GM19468 (cell line): ENCODE data around the gene MPC1.
A peak's percentile ranks its signal among the peaks of the same experiment; 100 is the strongest.
"Not testable (repeated sequence)": the region's sequence is repeated elsewhere in the genome, so short reads cannot be mapped to it uniquely, and the experiment has no call there.

ENCODE experiments used
- ATAC-seq: cut with Tn5 transposase; IDR thresholded peaks from one replicate; pipeline ENCODE4 v1.9.1; 2021; ENCODE audit warnings: mild to moderate bottlenecking, moderate library complexity, moderate number of reproducible peaks; ENCODE audit not compliant: unreplicated experiment; ENCODE audit errors: extremely low read depth

The MPC1 gene

GRCh38 chr6:166408936-166409755, 26.4 kb upstream of the MPC1 start:
- ATAC-seq, result no peak

GRCh38 chr6:166406197-166406596, 23.5 kb upstream of the MPC1 start:
- no peak for ATAC-seq

DNA sequence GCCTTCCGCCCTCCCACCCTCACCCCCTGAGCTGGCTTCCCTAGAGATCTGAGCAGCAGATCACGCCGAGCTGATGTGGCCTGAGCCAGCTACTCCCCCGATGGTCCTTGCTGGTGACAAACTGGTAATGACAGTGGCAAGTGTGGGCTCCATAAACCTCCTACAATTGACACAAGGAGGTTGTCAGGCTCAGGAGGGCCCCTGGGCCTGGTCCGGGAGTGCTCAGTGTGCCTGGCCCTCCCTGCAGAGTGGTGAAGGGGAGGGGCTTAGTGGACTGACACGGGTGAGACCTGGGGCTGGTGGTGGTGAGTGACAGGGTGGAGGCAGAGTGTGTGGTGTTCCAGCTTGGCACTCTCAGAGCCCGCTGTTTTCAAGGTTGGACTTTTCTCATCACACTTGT, 22.6 kb upstream of the MPC1 start:
- no peak for ATAC-seq

DNA sequence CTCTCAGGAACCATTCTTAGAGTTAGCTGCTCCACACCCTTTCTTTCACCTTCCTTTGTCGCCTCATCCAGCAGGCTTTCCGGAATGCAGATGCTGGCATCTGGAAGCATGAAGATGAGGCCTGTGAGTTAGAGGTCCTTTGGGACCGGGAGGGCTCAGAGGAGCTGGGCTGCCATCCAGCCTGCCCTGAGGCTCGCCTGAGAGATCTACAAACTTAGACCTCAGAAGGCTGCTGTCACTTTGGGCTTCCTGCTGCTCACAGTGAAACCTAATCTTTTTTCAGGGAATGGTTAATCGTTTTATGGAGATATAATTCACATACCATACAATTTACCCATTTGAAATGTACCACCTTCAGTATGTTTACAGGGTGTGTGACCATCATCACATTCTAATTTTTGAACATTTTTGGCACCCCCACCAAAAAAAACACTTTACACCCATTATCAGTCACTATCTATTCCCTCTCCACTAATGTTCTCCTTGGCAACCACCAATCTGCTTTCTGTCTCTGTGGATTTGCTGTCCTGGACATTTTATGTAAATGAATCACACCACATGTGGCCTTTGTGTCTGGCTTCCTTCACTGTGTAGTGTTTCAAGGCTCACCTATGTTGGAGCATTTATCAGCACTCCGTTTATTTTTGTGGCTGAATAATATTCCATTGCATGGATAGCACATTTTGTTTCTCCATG, 20.0 kb upstream of the MPC1 start:
- no peak for ATAC-seq

GRCh38 chr6:166400649-166401250, 18.0 kb upstream of the MPC1 start:
- peak; percentile 74 for ATAC-seq

DNA sequence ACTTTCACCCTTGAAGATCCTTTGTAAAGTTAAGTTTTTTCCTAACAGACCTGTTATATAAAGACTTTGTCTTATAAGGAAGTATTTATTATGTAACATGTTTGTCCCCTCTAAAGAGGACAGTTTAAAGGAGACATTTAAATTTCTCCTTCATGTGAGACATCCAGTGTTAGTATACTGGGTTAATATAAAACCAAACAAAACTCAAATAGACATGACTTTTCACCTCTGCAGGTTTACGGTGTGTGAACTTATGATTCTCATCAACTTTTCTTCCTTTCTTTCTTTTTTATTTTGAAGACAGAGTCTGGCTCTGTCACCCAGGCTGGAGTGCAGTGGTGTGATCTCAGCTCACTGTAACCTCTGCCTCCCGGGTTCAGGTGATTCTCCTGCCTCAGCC, 17.4 kb upstream of the MPC1 start:
- ATAC-seq, result no peak

- ATAC-seq, result no peak
Observed at GRCh38 chr6:166398348-166398747, 15.6 kb upstream of the MPC1 start.

DNA sequence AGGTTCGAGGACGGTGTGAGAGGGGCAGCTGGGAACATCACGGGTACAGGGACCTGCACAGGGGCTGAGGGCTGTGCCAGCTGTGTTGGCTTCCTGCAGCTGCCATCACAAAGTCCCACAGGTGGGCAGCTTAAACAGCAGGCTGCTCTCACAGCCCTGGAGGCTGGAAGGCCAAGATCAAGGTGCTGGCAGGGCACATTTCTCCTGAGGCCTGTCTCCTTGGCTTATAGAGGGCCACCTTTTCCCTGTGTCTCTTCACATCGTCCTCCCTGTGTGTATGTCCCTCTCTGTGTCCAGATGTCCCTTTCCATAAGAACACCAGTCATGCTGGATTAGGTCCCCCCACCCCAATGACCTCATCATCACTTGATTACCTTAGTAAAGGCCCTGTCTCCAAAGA, 15.1 kb upstream of the MPC1 start:
- ATAC-seq, result no peak

DNA sequence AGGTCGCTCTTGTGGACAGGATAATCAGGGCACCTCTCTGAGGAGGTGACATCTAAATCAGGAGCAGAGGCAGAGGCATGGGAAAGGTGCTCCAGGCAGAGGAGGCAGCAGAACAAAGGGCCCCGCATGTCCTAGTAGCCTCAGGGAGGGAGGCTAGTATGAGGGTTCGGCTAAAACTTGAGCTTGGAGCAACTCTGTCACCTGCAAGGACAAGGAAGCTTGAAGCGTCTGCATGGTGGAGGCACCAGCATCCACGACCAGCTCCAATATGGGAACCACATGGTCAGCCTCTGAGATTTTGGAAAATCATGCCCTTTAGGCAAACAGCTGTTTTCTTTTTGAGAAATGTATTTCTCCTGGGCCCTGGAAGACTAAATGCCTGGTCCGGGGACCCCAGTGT, 13.0 kb upstream of the MPC1 start:
- no peak for ATAC-seq

GRCh38 chr6:166395351-166395750, 12.6 kb upstream of the MPC1 start:
- ATAC-seq, result no peak

DNA sequence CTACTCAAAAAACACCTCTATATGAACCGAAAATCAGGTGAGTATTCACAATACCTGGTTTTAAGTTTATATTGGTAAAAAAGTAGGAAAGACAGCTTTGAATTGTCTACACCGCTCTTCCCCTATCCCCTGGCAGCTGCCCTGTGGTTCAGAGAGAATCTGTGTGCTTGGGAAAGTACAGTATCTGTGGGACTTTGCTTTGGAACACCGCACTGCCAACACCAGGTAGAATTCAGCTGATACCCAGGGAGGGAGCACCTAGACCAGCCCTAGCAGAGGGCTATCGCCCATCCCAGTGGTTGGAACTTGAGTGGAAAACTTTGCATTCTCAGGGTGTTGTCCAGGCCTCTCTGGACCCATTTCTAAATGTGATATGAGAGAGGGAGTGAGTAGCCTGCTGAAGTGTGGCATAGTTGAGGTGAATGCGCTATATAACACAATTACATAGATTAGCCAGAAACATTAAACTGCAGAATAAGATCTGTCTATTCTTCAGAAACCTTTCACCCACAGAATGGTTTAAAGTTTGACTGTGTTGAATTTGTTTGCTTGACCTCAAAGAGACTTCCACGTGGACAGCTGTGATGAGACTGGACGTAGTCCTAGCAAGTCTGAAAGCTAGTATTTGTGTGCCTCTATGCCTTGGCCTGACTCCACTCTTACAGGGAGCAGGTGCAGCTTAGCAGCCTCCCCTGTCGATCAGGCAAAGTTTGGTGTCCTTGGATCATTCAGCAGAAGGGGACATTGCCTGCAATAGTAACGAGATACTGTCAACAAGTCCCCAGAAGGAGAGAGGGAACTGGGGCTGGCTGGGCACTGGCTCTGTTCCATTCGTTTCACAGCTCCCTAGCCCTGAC, 11.5 kb upstream of the MPC1 start:
- ATAC-seq, result no peak

GRCh38 chr6:166393535-166393823, 10.7 kb upstream of the MPC1 start:
- ATAC-seq, result no peak

- ATAC-seq, result not testable (repeated sequence)
Observed at GRCh38 chr6:166392755-166393534, 10.2 kb upstream of the MPC1 start.

GRCh38 chr6:166389119-166389518, 6.4 kb upstream of the MPC1 start:
- ATAC-seq, result no peak

GRCh38 chr6:166388290-166389004, 5.7 kb upstream of the MPC1 start:
- no peak for ATAC-seq

- ATAC-seq, result no peak
Observed at GRCh38 chr6:166387642-166388289, 5.0 kb upstream of the MPC1 start.

DNA sequence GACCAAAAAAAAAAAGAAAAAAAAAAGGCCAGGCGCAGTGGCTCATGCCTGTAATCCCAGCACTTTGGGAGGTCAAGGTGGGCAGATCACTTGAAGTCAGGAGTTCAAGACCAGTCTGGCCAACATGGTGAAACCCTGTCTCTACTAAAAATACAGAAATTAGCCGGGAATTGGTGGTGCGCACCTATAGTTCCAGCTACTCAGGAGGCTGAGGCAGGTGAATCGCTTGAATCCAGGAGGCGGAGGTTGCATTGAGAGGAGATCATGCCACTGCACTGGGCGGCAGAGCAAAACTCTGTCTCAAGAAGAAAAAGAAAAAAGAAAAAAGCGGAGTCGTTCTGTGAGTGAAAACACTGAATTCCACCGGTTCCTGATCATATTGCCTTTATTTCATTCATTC, 4.4 kb upstream of the MPC1 start:
- not testable (repeated sequence) for ATAC-seq

DNA sequence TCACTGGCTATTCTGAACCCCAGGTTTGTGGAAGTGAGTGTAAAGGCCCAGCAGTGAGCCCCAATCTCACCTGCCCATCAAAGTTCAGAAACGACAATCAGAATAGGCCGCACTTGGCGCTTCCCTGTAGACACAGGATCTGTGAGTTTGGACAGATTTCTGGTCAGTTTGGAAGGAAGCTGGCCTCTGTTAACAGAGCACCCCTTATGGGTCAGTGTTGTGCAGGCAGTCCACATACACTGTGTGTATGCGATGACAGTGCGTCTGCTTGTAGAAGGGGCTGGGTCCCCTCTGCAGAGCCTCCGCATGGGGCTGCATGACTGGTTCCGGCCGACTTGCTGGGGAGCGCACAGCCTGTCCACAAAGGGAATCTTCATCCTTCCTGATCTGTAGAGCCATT, 3.4 kb upstream of the MPC1 start:
- no peak for ATAC-seq
